Measurements from ENCODE around the gene TRIM29.

Gene TRIM29

GRCh38 chr11:120091701-120092100, 46.2 kb downstream of the TRIM29 start:
- no peak for DNase-seq

DNA sequence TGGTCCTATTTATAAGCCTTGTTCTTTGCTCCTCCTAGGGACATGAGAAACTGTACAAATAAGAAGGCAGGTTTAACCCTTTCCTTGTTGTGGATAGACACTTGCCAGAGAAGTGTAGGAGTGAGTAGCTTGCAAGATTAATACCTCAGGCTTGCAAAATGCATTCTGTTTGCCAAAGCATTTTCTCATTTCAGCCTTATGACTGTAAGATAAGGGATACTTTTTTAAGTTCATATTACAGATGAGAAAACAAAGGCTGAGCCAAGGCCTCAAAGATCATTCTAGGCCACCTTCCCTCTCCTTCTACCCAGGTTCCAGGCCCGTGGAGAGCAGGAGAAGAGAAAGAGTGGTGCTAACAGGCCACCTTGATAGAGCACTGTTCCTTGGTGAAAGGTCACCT, 46.8 kb downstream of the TRIM29 start:
- DNase-seq = no peak

GRCh38 chr11:120090411-120090810, 47.5 kb downstream of the TRIM29 start:
- DNase-seq = no peak

DNA sequence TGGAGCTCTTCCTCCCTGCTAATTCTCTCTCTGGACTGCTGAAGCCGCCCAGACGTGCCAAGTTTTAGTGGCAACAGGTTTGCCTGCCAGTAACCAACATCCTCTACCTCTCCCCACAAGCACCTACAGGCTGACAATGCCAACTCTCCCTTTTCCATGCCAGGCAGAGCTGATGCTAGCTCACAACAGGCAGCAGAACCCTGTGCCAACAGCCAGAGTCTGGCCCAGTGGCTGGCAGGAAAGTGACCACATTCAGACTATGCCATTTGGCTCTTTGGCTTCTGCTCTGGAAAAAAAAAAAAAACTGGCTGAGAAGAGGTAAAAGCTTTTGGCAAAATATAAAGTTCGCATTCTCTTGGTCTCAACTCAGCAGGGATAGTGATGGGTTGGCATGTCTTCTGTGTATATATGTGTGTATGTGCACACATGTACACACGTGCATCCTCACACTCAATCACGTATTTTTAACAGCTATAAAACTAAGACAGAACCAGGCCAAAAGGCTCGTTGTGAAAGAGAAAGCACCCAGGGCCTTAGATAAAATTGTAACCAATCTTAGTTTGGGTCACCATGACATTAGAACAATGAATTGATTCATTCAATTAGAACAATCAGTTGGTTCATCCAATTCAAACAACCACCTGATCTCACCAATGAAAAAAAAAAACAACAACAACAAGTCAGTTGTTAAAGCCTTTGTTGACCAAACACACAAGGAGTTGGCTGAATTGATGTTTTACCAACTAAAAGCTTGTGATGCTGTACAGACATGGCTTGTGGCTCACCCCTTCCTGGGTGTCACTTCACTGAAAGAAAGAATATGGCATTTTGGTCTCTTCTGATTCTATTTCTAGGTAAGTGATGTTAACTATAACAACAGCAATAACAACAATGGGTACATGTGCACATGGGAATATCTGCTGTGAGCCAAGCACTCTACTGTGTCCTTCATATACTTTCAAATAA, 48.6 kb downstream of the TRIM29 start:
- no peak for DNase-seq

- no peak for DNase-seq
Measured at GRCh38 chr11:120088056-120088455, 49.9 kb downstream of the TRIM29 start.

DNA sequence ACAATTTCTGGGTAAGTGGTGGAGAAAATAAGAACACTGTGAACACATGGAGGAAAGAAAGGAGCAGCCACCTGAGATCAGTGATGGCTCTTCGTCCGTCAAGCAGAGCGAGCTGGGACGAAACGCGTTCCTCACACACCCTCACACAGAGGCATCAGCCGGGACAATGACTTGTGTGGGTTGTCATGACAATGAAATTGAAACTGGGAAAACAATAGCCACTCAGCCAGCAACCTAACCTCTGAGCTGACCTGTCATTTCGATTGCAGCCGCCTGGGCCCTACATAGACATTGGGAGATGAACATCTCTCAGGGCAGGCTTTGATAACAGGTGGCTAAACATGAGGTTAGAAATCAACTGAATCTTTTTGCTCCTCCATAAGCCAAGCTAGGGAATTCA, 51.3 kb downstream of the TRIM29 start:
- no peak for DNase-seq

- no peak for DNase-seq
Measured at GRCh38 chr11:120079750-120080610, 57.9 kb downstream of the TRIM29 start.

DNA sequence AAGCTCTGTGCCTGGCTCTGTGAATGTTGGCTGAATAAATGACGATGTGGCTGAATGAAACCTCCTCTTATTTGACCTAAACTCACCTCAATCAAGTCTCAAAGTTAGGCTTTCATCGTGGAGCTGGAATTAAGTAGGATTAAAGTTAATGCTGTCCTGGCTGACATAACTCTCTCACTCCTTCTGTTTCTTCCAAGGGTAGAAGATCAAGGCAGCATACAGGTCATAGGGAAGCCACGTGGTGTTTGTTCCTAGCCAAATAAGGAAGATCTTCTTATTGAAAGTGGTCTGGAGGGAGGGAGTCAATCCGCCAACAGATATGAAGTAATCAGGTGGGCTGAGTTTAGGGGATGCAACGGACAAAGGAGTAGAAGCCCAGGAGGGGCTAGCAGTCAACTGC, 59.5 kb downstream of the TRIM29 start:
- no peak for DNase-seq

GRCh38 chr11:120074076-120074475, 63.8 kb downstream of the TRIM29 start:
- no peak for DNase-seq

- DNase-seq = no peak
Measured at GRCh38 chr11:120073196-120073595, 64.7 kb downstream of the TRIM29 start.

- no peak for DNase-seq
Measured at GRCh38 chr11:120068114-120068573, 69.8 kb downstream of the TRIM29 start.

GRCh38 chr11:120067438-120068113, 70.3 kb downstream of the TRIM29 start:
- DNase-seq = no peak

DNA sequence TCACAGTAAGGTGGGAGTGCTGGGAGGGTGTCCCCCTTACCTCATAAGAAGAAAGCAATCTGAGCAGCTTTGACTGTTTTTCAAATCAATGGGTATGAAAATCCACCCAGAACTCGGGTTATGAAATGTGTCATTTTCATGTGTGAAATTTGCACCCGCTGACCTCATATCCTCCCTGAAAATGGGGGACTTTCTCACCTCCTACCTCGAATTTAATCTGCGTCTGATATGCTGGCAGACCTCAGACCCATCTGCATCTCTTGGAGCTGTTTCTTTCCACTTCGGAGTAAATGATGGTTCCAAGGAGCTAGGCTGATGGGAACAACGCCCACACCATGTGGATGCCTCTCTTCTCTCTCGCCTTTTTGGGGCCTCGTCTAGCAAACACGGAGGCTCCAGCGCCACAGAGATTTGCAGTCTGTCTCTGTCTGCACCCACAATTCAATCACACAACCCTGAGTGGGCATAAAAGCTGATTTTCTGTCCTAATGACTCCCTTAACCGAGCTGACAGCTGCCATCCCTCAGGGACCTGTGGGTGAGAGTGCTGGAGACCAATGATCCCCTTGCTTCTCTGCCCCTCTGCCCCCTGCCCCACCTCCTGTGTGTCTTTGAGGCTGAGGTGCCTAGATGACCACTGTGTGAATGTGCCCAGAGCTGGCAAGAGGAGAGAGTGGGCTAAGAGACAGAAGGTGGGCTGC, 71.0 kb downstream of the TRIM29 start:
- DNase-seq = no peak

GRCh38 chr11:120065876-120066275, 72.0 kb downstream of the TRIM29 start:
- DNase-seq = no peak

- no peak for DNase-seq
Measured at GRCh38 chr11:120065176-120065575, 72.7 kb downstream of the TRIM29 start.

DNA sequence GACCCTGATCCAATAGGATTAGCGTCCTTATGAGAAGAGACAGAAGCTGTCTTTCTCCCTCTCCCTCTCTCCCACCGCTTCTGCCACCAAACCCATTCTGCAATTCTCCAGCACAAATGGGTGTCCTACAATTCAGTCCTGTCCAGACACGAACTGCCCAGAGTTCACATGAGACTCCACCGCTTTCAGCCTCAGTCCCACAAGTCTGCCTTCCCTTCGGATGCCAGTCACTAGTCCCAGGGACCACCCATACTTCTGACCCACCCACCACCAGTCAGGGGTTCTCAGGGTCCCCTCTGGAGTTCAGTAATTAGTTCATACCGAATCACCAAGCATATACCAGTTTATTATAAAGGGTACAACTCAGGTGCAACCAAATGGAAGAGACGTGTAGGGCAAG, 73.6 kb downstream of the TRIM29 start:
- no peak for DNase-seq

- no peak for DNase-seq
Measured at GRCh38 chr11:120063686-120064340, 74.1 kb downstream of the TRIM29 start.

- no peak for DNase-seq
Measured at GRCh38 chr11:120062561-120062930, 75.4 kb downstream of the TRIM29 start.

DNA sequence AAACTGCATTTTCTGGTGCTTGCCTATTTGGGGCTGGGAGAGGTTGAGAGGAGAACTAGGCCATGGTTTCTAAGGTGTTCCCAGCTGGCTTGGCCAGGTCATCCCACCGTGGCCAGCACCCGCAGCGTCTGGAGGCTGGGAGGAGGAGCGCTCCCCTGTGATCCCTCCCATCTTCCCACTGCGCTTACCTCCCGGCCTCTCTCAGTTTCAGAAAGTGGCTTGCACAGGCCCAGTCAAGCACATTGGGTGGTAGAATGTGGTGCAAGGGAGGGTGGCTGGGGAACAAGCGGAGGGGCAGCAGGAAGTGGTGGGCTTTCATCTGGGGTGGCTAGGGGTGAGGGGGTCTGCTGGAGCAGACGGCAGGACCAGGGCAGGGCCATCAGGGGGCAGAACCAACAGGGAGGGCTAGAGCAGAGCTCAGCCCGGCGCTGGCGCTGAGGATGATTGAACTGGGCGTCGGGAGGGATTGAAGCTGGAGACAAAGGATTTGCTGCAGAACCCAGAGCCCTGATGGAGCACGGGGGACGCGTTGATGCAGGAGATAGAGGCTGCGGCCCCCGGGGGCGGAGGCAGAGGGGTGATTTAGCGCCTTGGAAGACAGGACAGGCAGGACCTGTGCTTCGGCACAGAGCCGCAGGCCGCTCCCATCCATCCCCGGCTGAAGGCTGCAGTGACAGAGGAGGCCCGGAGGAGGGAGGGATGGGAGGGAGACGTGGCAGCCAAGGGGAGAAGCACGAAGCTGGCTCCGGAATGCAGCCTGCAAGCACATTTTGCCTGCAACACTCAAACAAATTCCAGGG, 76.0 kb downstream of the TRIM29 start:
- no peak for DNase-seq
